ENCODE data around the gene GRAMD4.
"Not testable (repeated sequence)": the region's sequence is repeated elsewhere in the genome, so short reads cannot be mapped to it uniquely, and the experiment has no call there.

GRAMD4 gene

DNA sequence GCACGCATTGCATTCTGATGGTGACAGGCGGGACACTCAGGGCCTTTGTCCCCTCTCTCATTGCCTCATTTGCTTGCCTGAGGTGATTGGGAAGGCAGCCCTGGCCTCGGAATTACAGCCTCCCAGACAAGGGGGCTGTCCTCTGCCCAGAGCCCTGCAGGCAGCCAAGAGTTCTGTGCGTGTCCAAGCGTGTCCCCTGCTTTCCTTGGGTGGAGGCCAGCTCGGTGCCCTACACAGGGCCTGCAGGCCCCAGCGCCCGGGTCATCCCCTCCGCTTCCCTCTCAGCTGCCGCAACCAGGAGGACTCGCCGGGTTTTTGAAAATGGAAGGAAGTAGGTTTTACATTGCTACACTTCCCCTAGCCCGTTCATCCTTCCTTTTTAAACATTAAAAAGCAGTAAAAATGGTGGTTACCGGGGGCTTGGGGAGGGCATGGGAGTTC, 1.9 kb downstream of the GRAMD4 start:
- no peak for DNase-seq

DNA sequence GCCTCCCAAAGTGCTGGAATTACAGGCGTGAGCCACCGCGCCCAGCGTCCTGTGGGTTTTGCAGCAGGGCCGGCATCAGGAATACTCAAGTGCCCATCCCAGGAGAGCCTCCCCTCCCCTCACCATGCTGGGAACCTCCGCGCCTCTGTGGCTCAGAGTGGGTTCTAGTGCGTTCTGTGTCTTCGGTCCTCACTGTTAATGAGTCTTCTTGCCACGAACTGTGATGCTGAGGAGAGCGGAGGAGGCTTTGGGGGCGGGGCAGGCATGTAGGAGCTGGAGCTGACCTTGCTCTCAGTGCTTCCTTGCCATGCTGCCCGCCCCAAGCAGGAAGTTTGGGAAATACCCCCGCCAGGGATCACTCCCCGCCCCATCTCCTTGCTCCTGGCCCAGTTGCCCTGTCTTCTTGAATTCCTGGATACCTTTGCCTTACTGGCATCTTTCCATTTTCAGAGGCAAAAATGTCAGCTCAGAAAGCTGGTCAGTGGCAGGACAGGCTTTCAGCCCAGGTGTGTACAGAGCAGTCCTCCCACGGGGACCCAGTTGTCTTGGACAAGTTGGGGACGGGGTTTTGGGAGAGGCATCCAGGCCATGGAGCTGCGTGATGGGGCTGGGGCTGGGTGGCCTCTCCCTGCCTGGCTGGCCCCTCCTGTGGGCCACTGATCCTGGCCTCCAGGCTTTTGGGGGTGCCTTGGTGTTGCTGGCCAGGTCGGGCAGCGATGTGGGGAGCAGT, 5.1 kb downstream of the GRAMD4 start:
- no peak for DNase-seq

DNA sequence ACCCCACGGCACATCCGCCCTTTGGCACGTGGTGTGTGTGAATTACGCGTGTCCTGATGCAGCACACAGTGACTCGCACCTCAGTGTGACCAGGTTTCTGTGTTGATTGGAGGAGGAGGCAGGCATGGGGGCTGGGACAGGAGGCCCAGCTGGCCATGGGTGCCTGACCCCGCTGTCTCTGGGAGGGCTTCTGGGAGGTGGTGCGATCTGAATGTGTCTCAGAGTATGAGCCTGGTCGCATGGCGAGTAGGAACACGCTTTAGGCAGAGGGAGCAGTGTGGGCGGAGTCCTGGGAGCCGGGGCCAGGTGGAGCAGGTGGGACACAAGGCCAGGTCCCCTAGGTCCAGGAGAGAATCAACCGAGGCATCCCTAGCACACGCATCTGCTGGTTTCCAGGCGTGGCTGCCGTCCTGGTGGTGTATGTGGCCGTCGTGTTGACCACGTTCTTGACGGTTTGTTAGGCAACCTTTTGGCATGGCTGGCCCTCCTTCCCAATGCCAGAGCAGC, 5.7 kb downstream of the GRAMD4 start:
- DNase-seq, result no peak

DNA sequence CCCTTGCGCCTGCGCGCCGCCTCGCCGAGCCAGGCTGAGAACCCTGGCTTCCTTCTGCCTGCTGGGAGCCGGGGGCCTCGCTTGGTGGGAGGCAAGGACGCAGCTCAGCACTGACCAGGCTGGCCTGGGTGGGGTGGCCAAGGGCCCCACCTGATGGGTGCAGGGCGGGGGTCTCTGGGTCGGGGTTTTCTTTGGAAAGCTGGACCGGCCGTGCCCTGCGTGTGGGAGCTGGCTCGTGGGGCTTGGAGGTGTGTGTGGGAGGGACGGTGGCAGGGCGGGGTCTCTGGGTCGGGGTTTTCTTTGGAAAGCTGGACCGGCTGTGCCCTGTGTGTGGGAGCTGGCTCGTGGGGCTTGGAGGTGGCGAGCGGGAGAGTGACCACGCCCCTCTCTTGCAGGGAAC, 6.2 kb downstream of the GRAMD4 start:
- no peak for DNase-seq

DNA sequence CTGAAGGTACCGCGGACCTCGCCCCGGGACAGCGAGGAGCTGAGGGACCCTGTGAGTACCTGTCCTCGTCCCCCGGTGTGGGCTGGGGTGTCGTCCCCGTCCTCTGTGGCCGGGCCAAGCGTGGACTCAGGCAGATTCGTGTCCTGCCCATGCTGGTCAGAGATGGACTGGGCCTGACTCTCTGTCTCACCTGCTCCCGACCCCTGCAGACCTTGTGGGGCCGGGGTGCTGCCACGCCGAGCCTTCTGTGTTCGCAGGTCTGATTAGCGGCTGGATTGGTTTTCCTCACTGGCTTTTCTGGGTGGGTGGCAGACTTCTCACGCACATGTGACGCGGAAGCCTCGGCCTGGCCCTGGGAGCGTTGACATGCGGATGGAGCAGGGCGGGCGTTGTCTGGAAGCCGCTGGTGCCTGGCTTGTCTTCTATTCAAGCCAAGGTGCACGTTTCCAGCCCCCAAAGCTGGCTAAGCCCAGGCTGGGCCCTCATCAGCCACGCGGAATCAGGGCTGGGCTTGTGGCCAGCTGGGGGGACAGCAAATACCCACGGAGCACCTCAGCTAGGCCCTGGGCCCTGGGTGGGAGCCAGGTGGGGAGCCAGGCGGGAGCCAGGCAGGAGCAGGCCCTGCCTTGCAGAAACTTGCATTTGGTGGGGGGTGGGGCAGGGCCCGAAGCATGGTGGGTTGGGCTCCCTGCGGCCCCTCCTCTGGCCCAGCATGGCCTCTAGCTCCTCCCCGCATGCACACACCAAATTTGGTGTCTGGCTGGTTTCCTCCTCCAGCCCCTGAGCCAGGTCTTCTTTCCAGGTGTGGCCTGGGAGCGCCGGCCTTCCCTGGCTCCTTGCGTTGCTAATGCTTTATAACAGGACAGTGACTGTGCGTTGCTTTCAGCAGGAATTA, 7.0 kb downstream of the GRAMD4 start:
- no peak for DNase-seq

DNA sequence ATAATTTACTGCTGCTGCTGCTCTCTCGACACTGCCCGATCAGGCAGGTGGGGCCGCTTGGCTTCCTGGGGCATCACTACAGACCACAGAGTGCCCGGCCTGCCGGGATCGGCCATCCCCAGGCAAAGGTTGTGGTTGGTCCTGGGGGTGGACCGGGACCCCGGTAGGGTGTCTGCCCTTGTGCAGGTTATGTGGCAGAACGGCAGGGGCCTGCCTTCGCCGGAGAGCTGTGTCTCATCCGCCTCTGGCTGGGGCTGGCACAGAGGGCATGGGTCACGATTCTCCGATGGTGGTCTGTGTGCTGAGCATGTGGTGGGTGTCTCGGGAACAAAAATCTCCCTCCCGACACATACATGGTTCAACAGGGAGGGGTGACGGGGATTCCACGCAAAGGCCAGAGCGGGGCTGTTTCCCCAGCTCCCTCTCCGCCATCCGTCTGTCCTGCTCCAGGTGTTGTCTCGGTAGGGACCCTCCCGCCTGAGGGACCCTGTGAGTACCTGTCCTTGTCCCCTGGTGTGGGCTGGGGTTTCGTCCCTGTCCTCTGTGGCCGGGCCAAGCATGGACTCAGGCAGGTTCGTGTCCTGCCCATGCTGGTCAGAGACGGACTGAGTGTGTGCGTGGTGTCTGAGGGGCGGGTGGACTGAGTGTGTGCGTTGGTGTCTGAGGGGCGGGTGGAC, 7.8 kb downstream of the GRAMD4 start:
- no peak for DNase-seq

DNA sequence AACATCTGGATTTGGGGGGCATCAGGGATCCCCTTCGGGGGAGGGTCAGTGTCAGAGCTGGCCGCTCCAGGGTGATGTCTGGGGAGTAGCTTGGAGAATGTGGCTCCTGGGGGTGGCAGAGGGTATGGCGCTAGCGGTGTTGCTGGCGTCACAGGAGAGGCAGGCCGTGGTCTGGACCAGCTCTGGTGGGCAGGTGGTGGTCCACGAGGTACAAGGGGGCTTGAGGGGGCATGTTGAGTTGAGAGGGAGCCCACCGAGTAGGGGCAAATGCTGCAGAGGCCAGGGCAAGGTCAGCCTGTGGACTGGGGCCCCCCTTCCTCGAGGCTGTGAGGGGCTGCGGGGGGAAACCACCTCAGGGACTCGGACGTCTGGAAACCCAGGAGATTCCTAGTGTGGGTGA, 8.6 kb downstream of the GRAMD4 start:
- no peak for DNase-seq

DNA sequence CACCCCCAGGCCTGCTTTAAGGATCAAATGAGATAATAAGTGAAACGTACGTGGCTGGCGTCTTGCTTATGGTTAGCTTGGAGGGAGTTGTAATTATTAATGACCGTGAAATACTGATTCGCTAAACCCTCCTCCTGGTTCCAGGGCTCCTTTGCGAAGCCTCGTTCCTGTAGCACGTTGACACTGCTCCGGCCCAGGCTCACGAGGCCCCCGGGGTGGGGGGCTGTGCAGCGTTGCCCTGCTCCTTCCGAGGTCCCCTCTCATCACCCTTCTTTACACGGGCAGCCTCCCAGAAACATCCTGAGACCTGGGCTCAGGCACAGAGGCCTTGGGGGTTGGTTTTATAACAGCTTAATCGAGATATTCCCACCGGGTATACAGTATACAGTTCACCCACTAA, 9.1 kb downstream of the GRAMD4 start:
- DNase-seq, result no peak

DNA sequence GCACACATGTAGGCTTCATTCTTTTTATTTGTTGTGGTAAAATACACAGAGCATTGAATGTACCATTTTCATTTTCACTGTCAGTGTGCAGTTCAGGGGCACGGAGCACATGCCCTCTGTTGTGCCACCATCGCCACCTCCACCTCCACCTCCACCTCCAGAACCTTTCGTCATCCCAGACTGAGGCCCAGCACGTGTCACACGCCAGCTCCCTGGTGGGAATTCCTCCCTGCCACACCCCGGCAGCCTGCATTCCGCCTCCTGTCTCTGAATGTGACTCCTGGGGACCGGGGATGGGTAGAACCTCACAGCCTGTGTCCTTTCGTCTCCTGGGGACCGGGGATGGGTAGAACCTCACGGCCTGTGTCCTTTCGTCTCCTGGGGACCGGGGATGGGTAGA, 10.9 kb downstream of the GRAMD4 start:
- DNase-seq, result no peak

DNA sequence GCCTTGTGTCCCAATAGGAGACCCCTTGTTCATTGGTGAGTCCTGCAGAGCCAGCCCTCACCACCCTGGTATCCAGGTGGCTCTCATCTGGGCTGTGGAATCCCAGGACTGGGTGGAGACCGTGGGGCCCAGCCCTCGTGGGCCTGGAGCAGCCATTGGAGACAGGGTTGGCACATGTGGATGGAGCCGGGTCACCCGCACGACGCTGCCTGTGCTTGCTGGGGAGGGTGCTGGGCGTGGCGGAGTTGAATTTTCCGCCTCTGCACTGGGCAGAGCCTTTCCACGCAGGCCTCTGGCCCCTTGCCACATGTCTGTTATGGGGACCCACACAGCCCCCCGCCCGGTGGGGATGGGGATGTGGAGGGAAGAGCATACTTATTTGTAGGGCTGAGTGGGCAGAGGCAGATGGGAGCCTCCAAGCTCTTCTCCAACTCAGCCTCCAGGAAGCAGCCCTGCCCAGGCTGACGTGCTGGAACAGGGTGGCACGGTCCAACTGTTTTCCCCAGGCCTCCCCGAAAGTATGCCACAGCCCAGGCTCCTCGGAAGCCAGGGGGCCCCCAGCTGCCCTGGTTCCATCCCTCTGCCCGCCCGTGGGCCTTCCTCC, 12.6 kb downstream of the GRAMD4 start:
- no peak for DNase-seq

DNA sequence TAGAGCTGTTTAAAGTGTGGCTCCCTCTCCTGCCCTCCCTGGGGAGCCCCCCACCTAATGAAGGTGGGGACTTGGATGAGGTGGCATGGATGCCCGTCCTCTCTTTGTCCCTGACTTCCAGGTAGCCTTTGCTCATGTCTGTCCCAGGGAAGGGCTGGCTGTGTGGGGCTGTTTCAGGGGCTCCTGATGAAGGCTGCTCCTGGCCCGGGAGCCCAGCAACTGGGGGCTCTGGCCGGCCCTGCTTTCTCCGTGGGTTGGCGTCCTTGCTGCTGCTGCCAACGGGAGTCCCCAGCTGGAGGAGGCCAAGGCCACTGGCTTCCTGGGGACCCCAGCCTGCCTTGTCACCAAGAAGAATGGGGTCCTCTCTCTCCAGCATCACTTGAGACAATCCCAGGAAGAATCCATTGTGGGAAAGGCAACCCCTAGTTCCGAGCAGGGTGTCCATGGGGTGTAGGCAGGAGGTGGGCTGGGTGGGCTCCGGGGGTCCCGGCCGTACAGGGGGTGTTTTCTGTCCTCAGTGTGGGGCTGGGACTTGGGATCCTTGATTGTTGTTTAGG, 13.2 kb downstream of the GRAMD4 start:
- DNase-seq, result no peak

DNA sequence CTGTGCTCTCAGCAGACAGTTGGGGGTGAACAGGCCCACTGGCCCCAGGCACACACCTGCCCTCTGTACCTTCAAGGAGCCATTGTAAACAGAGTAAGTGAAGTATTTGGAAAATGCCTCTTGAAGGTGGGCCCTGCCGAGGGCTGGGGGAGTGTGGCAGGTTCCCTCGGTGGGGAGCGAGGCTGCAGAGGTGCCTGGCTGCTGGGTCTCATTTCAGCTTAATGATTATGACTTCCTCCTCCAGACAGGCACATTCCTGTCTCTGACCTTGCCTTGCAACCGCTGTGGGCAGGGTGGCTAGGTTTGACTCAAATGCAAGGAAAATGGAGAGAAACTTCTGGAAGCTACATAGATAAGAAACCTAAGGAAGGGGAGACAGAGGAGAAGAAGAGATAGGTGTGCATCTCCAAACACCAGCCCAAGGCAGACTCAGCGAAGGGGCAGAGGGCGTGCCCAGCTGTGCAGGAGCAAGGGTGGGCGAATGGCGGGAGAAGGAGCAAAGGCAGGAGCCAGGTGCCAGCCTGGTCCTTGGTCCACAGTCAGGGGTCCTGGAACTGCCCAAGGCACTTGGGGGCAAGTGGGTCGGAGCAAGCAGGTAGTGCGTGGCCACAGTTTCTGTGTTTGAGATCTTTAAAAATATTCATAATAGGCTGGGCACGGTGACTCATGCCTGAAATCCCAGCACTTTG, 14.0 kb downstream of the GRAMD4 start:
- DNase-seq, result no peak

DNA sequence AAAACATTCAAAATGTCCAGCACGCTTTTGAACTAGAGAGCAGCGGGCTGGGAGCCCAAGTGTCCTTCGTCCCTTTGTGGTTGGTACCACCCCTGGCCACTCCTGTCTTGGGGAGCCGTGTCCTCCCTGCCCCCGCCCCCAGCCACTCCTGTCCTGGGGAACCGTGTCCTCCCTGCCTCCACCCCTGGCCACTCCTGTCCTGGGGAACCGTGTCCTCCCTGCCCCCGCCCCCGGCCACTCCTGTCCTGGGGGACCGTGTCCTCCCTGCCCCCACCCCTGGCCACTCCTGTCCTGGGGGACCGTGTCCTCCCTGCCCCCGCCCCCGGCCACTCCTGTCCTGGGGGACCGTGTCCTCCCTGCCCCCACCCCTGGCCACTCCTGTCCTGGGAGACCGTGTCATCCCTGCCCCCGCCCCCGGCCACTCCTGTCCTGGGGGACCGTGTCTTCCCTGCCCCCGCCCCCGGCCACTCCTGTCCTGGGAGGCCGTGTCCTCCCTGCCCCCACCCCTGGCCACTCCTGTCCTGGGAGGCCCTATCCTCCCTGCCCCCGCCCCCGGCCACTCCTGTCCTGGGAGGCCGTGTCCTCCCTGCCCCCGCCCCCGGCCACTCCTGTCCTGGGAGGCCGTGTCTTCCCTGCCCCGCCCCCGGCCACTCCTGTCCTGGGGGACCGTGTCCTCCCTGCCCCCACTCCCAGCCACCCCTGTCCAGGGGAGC, 14.9 kb downstream of the GRAMD4 start:
- not testable (repeated sequence) for DNase-seq

DNA sequence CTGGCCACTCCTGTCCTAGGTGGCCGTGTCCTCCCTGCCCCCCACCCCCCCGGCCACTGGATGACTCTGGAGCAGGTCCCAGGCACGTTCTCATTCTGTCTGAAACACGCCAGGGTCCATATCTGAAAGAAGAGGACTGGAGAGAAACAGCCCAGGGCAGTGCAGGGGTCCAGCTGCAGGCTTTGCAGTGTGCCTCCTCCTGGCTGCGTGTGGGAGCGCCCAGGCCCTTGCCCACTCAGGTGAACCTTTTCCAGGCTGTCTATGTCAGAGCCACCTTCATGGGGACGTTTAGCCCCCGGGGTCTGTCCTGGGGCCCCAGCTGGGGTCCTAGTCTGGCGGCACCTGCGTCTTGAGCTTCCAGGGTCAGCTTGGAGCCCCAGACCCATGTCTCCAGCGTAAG, 15.6 kb downstream of the GRAMD4 start:
- DNase-seq, result no peak

DNA sequence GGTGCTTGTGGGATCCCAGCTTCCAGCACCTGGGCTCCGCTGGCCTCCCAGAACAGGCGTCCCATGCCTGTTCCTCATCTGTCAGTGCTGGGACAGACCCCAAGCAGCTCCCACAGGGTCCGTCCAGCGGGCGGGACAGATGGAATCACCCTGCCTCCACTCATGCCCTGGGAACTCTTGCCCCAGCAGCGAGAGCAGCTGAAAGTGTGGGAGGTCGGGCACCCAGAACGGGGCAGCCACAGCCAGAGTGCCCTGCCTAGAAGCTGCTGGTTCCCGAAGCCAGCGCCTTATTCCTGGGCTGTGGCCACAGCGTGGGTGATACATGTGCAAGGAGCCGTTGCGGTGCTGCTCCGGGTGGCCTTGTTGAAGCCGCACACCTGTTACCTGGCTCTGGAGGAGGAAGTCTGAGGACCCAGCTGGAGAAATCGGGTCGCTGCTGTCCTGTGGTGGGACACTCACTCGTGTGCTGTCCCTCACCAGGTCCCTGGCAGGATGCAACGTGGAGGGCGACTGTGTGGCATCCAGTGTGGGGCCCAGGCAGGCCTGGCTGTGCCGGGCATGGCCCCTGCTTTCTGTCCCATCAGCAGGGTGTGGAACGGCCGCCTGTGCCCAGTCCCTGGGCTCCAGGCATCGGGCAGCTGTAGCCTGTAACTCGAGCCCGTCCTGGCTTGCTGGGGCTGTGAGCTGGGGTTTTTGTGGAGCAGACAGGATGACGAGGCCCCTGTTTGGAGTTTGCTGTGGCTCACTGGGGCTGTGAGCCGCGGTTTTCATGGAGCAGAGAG, 16.2 kb downstream of the GRAMD4 start:
- no peak for DNase-seq

DNA sequence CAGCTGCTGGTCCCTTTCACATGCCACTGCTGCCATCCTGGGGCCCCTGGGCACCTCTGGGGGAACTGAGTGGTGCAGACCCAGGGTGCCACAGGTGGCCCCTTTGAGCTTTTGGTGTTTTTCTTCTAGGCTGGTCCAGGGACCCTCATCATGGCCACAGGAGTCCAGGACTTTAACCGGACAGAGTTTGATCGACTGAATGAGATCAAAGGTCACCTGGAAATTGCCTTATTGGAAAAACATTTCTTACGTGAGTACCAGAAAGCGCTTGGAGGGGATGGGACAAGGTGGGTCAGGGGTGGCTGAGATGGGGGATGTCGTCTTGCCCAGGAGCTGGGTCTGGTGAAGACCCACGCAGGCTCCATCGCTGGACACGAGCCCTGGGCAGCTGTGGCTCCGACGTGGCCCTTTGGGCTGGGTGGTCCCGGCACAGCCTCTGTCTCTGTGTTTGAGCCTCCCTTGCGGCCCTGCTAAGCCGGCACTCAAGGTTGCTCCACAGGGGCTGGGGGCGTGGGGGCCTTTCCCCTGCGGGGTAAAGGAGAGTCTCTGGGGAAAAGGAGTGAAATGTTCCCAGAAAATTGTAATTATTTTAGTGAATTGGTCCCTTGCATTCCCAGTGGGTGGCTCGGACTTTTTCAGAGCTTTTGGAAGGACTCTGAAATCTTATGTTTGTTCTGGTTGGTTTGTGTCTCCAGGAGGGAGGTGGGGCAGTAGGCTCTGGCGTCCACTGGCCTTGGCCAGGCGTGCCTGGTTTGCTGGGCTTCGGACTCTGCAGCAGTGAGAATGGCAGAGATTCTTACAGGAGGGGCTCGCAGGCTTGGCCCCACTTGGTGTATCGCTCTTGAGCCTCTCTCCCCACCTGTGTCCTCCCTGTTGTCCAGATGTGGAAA, 17.8 kb downstream of the GRAMD4 start:
- DNase-seq, result no peak

DNA sequence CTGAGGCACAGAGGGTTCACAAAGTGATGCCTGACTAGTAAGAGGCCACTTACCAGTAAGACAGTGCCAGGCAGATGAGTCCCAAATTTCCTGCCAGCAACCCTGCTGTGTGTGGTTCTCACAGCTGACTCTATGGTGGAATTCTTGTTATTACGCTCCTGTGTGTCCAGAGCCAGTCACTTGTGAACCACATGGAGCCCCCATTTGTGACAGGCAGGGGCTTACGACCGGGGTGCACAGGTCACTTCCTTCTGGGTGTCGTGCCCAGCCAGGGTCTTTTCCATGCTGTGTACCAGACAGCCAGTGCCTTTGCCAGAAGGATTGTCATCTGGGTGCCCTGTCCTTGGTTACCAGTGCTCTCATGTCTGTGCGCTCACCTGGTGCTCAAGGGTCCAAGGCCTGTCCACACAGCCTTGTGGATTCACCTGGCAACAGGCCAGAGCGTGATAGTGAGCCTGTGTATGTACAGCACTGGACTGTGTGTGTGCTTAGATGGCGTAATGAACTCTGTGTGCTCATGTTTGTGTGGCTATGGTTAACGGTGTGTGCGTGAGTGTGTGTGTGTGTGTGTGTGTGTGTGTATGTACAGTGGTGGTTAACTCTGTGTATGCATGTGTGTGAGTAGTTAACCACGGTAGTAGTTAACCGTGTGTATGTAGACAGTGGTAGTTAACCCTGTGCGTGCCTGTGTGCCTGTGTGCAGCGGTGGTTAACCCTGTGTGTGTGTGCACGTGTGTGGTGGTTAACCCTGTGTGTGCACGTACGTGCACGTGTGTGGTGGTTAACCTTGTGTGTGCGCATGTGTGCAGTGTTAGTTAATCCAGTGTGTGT, 18.6 kb downstream of the GRAMD4 start:
- DNase-seq, result no peak

DNA sequence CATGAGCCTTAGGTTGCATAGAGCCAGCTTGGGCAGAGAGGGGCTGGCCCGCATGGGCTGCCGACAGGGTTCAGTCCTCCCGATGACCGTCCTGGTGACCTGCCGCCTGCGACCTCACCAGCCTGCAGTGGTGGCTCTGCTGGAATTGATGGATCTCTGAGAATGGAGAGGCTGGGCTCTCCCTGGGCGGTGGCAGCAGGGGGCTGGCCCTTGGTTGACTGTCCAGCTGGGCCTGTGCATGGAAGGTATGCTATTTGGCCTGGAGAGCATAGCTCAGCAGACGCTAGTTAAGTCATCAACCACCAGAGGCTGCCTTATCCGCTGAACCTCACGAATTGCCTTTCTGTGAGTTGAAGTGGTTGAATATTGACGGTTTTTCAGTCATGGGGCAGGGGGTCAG, 19.7 kb downstream of the GRAMD4 start:
- no peak for DNase-seq
